Dermis microvascular lymphatic vessel endothelial cell (primary cell): ENCODE measurements around the gene CYP2W1. TPM values are rescaled to one million over a fixed set of nuclear protein-coding genes. Genes with fewer than 3 reads are reported as not detected.
"Not testable (repeated sequence)": the region's sequence is repeated elsewhere in the genome, so short reads cannot be mapped to it uniquely, and the experiment has no call there.

Experiments used
- DNase-seq, 2 donors: peaks; one replicate each; pipeline versions ENCODE4 v3.0.0 to v3.0.0-alpha.2; 2010; ENCODE audit warnings: low read depth in 2 of 2
- total RNA-seq: library from RNA; depleted of rRNA; stranded (reverse); fragments of >200 nt; gene quantifications from 2 replicates; pipeline ENCODE4 v1.2.1, GENCODE V29; 2014

Gene CYP2W1
- total RNA-seq, 1 donor from 2014 or later: not detected

- DNase-seq: no peak
Measured at GRCh38 chr7:951881-952547, 31.0 kb upstream of the CYP2W1 start.

GRCh38 chr7:952548-953441, 30.2 kb upstream of the CYP2W1 start:
- no peak for DNase-seq

- peak in 1 of 2 donors; percentile 45 for DNase-seq
Measured at GRCh38 chr7:953547-954327, 29.2 kb upstream of the CYP2W1 start.

GRCh38 chr7:954330-955238, 28.4 kb upstream of the CYP2W1 start, which contains the start of gene ADAP1:
Gene ADAP1 (minus strand): TSS chr7:954680. CDS start chr7:954477, 203 bp downstream.
- DNase-seq: peak in 1 of 2 donors; percentile 65

GRCh38 chr7:956031-956430, 26.9 kb upstream of the CYP2W1 start:
- no peak for DNase-seq

GRCh38 chr7:957418-958220, 25.4 kb upstream of the CYP2W1 start:
- DNase-seq: no peak

GRCh38 chr7:958221-959200, 24.5 kb upstream of the CYP2W1 start:
- no peak for DNase-seq

GRCh38 chr7:959271-959670, 23.7 kb upstream of the CYP2W1 start:
- DNase-seq: no peak

GRCh38 chr7:959740-960139, 23.2 kb upstream of the CYP2W1 start:
- DNase-seq: not testable (repeated sequence)

- DNase-seq: no peak
Measured at GRCh38 chr7:960269-960871, 22.6 kb upstream of the CYP2W1 start.

GRCh38 chr7:960972-961371, 22.0 kb upstream of the CYP2W1 start:
- not testable (repeated sequence) for DNase-seq

- DNase-seq: no peak
Measured at GRCh38 chr7:961546-962400, 21.2 kb upstream of the CYP2W1 start.

GRCh38 chr7:962401-963081, 20.4 kb upstream of the CYP2W1 start:
- no peak for DNase-seq

- no peak for DNase-seq
Measured at GRCh38 chr7:963236-964078, 19.5 kb upstream of the CYP2W1 start.

- peak; percentile 20 to 43 for DNase-seq
Measured at GRCh38 chr7:964401-965231, 18.4 kb upstream of the CYP2W1 start.
